NCI-H2171 treated with DMSO at 0.1 percent for 48 hours (cell line): Measurements from ENCODE around the gene ATP10A.

ENCODE experiments used
- DNase-seq: peaks from one replicate; lab custom pipeline; 2025; lab: John Stamatoyannopoulos, UW

The ATP10A gene

DNA sequence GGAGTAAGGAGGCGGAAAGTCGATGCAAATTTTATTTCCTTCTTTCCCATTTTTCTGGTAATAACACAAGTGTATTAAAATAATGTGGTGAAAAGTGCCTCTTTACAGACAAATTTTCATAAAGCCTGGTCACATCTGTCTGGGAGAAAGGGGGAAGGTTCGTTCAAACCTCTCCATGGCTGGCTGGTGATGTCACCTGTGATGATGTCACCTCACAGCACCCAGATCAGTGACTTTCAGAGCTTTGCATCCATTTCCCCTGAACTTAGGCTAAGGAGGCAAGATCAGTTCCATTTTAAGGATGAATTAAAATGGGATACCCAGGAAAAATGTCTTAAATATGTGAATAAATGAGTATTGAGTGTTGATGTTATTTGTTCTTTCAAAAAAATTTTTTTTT, 34.1 kb downstream of the ATP10A start:
- DNase-seq, result no peak

DNA sequence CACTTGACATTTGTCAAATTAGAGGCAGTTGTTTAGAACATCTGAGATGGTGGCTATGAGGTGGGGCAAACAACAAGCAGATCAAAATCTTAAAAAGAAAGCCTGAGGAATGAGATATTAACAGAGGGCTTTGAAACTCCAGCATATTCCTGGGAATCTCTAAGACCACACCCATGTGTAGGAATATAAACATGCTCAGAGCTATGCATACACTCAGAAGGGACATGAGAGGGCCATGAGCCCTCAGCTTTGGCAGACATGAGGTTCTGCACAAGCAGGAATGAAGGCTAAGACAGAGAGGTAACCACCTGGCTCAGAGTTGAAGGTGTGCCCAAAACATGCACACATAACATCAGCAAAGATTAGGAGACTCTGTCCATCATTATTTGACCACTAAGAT, 37.9 kb downstream of the ATP10A start:
- DNase-seq, result no peak

DNA sequence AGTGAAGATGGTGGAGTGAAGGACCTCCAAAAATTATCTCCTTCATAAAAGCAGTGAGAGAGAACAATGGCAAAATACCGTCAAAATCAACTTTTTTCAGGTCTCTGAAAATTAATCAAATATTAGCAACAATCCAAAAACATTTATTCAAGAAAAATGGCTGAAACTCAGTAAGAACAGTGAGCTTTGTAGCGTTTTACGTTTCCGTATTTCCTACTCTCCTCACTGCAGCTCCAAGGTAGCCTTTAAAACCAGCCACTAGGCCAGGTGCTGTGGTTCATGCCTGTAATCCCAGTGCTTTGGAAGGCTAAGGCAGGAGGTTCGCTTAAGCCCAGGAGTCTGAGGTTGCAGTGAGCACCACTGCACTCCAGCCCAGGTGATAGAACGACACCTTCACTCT, 38.5 kb downstream of the ATP10A start:
- no peak for DNase-seq

DNA sequence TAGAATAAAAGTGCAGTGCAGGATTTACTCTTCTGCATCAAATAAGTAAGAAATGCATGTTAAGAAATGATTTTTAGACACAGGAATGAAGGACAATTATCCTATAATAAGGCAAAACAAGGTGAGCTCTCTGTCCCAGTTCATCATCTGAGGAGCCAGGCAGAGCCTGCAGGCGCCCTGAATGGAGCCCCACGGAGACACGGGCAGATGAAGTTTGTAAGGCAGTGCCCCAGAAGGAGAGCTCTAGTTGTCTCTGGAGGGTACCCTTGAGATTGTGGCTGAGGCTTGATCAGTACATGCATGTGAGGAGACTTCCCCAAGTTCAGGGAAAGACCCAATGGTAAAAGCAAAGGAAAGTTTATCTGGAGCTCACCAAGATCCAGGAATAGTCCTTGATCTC, 50.3 kb downstream of the ATP10A start:
- no peak for DNase-seq

DNA sequence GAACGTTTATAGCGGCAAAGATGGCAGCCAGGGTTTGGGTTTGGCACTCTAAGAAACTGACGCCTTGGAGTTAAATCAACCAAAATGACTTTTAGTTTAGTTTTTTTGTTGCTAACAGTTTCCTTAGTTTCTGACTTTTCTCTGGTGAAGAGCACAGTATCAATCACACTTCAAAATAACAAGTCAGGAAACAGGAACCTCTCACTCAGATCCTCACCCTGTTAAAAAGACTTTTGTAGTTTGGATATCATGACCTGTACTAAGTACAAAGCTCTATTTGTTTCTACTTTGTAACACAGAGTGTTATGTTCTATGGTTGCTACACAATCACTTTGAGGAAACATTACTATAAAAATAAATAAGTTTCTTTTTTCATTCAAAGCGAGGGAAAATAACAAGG, 51.1 kb downstream of the ATP10A start:
- no peak for DNase-seq

DNA sequence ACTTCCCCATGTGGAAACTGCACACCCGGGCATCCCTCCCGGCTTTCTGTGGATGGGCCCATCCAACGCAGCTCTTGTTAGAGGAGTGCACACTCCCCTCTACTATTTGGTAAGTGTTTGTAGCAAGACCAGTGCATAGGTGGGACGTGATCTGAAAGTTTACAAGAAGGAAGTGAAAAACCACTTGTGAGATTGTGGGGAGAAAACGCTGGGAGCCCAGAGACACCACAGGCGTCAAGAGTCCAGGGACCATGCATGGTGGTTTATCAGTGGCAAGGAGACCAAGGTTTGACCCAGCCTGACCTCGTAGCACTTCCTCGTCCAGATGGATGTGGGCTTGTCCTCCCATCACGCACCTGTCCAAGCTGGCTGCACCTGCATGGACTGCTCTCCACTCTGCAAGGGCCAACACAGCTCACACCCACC, 51.6 kb downstream of the ATP10A start:
- DNase-seq, result no peak

DNA sequence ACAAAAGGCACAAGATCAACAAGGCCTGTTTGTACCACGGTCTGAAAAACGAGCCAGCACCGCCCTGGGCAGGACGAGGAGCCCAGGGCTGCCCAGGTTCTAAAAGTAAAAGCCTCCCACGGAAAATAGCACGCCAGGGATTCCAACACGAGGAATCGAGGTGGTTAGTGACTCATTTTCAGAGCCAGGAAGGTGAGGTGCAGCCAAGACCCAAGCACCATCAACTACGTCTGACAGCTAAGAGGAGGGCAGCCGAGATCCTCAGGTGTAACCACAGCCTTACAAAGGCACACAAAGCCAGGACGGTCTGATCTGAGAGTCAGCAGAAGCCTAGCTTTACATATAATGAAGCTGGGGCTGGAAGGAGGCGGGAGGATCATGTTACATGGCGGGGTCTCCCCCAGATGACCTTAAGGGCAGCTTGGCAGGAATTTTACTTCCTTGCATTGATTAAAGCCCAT, 52.5 kb downstream of the ATP10A start:
- DNase-seq, result no peak

DNA sequence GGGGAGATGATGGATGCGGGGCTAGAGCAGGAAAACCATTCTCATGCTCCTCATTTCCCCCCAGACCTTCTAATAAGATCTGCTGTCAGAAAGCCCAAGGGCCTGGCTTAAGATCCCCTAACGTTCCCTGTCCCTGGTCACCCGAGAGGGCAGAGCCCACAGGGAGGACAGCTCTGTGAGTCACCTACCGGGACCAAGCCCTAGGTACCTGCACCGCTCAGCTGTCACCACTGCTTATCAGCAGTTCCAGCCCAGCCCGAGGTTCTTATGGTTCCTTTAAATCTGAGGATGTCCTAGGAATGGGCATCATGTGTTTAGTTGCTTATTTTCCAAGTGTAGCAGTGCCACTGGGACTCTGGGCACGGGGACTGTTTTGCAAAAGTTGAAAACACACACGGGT, 53.0 kb downstream of the ATP10A start:
- no peak for DNase-seq

DNA sequence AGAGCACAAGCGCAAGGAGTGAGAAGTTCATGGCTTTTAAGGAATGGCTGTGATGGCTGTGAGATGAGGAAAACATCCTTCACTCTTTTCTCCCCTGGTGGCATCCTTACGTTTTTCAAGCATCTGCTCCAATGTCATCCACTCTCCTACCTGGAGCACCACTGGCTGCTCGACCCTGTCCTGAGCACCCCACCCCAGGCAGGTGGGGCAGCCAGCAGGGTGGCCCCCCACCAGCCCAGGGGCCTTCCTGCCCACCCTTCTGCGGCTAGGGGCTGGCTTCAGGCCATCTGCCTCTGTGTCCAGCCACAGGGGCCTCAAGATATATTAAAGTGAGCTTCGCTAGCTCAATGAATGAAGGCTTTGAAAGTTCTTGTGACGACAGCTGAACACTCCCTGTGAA, 56.1 kb downstream of the ATP10A start:
- DNase-seq, result no peak

DNA sequence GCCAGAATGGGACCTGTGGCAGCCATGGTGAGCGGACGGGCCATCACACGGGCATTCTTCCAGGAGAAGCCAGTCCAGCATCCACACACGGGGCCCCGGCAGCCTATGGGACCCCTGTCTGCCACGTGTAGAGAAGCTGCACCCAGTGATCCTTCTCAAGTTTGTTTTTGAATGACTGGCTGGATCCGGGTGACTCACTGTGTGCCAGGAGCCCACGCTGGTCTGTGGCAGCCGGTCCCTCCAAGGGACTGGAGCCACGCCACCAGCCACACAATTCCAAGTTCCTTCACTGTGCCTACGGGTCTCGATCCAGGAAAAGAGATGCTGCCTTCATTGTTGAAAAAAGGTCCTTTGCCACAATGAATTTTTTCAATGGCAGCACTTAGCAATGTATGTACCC, 58.1 kb downstream of the ATP10A start:
- DNase-seq, result no peak

DNA sequence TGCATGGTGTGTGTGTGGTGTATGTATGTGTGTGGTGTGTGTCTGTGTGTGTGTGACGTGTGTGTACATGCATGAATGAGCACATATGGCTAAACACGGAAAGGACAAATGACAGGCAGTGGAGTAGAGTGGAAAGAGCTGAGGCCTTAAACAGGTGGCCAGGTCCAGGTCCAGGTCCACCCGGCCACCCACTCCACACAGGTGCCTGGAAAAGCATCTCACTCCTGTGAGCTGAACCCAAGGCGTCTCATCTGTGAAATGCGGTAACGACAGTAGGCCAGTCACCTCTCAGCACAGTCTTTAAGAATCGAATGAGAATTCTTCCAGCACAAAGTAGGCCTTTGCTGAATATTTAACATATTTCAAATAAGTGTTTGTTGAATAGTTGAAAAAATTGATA, 58.7 kb downstream of the ATP10A start:
- DNase-seq, result no peak

DNA sequence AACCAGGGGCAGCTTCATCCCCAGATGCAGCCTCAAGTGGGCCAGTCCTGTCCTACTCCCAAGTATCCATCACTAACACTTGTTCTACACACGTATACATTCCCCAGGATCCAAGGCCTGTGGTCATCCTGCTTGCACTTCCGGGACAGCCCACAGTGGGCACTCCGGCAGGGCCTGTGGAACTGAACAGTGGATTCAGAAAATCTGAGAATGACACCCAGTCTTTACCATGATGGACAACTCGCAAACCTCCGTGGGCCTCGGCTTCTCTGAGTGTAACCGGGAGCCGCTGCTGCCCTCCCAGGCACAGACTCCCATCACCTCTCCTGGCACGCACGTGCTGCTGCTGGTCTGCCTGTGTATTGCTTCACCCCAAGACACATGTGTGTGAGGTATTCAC, 59.6 kb downstream of the ATP10A start:
- DNase-seq, result no peak

DNA sequence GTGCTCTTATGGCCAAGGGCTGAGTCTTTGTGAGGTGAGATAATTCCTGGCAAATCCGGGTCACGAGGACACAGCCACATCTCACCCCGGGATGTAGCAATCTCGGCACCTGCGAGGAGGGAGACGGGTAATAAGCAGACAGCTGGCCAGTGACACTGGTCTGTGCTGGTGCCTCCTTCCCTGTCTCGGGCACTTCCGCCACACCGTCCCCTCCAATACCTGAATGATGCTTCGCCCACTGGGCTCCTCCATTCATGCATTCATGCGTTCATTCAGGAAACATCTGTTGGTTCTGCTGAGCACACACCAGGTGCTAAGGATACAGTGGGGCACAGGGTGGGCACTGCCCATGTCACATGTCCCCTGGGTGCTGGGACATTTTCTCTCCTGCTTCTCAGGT, 60.1 kb downstream of the ATP10A start:
- DNase-seq, result no peak

DNA sequence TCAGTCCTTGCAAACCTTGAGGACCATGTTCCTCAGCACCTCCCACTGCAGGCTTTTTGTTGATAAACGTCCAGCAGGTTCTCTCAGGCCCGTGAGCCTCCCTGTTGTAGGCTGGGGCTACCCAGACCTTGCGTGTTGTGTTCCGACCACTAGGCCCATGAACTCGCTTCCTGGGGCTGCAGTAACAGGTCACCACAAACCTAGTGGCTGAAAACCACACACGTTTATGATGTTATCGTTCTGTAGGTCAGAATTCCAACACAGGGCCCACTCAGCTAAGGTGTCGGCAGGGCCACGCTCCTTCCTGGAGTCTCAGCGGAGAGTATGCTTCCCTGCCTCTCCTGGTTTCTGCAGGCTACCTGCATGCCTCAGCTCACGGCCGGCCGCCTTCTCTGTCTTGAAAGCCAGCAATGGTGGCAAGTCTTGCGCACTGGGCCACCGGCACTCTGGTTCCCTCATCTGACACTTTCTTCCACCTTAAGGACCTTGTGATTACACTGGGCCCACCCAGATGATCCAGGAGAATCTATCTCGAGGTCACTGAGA, 60.8 kb downstream of the ATP10A start:
- no peak for DNase-seq

DNA sequence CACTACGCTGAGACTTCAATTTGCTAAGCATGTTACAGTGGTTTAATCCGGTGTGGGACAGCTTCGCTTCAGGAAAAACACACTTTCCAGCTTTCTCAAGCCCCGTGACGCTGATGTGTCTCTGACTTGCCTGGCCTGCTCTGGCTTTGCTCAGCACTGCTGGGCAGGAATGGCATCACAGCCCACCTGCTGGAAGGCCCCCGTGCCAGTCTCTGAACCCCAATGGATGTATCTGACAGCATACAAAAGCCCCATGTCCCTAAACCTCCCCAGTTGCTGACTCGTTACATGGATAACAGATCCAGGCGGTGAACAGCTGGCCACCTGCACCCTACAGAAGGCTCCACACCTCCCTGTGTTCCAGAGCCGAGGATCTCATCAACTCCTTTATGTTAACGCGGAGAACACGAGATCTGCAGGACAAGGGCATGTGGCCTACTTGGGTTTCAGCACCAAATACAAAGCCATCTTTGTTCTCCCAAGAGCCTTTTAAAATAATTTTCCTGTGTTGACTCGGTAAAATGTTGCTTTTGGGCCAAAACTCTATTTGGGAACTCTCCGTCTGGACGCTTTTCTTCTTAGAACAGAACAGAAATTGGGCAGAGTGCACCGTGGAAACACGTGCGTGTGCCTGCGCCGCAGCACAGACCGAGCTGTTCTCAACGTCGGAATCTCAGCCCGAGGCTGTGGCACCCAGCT, 61.4 kb downstream of the ATP10A start:
- no peak for DNase-seq

DNA sequence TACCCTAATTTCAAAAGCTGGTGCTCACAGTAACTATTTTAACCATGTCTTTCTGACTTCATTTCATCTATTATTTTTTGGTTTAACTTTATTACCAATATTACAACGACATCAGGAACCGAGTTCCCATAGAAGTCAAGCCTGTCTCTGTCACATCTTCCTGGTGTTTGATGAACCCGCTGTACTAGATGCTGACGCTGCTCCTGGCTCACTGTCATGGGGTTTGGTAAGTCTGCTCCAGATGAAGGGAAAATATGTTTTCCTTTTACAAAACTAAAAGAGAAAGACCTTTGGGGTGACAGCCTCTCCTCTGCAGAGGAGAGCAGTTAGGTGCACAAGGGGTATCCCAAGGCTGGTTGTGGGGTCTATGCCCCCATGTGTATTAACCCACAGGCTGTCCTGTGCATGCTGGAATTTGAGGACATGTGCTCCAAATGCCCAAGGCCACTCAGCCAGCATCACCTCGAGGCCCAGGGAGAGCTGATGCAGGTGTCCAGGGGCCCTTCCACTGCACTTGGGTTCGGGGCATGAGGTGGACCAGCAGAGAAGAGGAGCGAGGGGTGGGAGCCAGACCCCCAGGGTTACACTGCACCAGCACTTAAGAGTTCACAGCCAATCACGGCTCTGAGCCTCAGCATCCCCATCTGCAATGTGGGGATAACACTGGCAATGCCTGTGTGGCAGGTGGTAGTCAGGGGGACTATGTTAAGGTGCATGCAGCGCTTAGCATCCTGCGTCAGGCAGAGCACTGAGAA, 62.2 kb downstream of the ATP10A start:
- no peak for DNase-seq

DNA sequence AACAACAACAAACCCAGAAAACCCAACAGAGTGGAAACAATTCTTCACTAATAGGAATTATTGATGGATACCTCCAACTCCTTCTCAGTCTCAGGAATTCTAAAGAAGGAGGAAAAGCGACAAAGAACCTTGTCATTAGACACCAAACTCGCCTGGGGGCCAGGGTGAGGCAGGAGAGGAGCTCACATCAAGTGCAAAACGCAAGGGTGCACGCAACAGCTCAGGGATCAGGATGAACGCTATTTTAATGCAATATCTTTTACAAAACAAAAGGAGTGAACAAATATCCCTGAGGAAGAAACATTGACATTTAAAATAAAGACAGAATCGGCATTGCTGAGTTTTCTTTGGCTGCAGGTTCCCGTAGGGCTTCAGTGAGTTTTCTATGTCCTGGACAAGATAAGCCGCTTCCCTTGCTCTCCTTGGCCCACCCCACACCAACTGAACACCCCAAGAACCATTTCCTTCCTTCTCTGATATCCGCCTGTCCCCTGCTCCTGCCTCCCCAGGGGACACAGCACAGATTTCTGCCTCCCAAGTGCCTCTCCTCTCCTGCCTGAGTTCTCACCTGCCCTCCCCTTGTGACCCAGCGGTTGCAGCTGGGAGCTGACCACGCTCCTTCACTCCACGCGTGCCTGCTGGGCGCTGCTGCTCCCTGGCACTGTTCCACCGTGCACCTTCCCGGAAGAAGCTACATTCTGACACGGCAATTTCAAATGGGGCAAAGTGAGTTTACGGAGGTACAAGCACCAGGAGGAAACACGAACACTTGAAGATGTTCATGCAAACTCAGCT, 63.0 kb downstream of the ATP10A start:
- no peak for DNase-seq

DNA sequence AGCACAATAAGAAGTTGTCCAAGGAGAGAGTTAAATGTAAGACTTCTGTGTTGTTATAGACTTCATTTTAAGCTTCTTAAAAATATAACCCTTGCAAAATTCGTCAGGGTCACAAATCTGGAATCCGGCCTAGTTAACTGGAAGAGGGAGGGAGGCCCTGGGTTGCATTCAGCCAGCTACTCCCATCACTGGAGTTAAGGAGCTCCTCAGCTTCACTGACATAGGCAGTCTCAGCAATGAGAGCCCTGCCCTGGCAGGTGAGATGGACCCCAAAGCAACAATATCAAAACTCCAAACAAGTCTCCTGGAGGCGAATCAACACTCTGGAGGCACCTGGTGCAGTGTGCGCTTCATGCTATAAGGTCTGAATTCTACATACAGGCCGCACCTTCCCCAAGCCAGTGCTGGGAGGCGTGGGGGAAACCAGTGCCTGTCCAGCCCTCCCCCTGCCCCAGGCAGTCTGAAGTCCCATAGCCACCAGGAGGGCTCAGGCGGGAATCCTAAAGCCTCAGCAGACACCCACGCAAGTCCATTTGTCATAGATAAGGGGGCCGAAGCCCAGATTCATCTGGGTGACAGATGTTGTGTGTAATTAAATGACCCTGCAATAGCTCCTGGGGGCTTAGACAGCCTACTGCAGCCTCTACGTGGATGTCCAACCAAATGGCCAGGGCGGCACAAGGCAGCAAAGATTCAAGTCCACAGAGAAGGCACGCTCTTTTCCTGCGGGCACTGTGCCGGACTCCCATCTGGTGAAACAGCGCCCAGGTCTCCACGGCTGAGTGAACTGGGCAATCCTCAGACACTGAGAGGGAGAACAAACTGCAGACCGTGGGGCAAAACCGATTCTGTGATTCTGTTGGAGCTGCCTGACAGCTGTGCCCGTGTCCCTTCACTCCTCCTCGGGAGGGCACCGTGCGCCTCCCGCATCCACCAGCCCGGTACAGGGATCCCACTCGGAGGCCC, 64.9 kb downstream of the ATP10A start:
- no peak for DNase-seq

DNA sequence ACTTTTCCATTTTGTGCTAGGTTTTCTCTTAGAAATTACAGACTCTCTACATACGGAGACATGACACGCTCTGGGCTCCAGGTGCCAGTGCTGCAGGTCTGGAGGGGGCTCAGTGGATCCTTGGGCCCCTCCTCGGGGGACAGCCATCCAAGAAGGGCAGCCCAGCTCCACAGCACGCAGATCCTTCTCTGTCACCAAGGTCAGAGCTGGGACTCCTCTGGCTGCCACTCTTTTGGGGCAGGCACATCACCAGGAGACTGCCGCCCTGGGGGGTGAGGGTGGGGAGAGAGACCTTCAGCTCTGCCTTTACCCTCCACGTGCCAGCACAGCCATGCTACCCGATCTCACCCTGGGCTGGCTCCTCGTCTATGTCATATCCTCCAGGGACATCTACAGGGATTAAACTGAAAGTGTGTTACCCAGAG, 65.6 kb downstream of the ATP10A start:
- no peak for DNase-seq

DNA sequence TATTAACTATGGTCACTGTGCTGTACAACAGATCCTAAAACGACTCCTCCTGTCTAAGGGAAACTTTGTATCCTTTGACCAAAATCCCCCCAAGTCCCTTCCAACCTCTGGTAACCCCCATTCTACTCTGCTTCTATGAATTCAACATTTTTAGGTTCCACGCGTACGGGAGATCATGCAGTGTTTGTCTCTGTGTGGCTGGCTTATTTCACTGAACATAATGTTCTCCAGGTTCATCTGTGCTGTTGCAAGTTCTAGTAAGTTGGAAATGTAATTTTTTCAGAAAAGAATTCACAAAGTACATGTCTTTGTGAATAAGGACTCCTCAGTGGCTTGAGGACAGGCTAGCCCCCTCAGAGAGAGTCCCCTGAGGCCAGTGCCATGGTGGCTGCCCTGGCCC, 66.1 kb downstream of the ATP10A start:
- no peak for DNase-seq

DNA sequence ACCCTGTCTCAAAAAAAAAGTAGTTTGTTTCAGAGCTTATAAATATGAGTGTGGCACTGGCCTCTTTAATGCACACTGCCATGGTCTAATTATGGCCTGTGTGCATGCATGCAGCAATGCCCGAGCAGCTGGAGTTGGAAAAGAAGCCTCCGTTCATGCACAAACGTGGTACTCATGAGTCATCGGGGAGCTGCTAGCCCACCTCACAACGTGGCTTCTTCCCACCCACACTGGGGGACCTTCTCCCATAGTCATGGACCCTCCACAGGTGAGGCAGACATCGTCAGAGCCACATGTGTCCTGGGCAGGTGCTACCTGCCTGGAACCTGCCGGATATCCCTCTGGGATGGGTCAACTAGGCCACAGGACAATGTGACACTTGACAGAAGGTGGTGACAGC, 66.7 kb downstream of the ATP10A start:
- no peak for DNase-seq
